Choroid plexus epithelial cell (primary cell): Measurements from ENCODE around the gene PWWP3B.
"Not testable (repeated sequence)": the region's sequence is repeated elsewhere in the genome, so short reads cannot be mapped to it uniquely, and the experiment has no call there.

ENCODE experiments used
- DNase-seq: peaks from one replicate; pipeline ENCODE4 v3.0.0-alpha.2; 2010; ENCODE audit warnings: low read depth
- H3K4me3 ChIP-seq: 2 replicates; pipeline ENCODE4 v1.5.1; 2011; ENCODE audit warnings: low read depth, mild to moderate bottlenecking, control low read depth, low read length, moderate library complexity
- TF ChIP-seq, protein P1 (sequence below): conservative IDR thresholded peaks from 2 replicates; pipeline ENCODE4 v1.5.1; 2011; ENCODE audit warnings: low read depth, mild to moderate bottlenecking, control low read depth, inconsistent platforms, low read length, moderate library complexity

PWWP3B gene

DNA sequence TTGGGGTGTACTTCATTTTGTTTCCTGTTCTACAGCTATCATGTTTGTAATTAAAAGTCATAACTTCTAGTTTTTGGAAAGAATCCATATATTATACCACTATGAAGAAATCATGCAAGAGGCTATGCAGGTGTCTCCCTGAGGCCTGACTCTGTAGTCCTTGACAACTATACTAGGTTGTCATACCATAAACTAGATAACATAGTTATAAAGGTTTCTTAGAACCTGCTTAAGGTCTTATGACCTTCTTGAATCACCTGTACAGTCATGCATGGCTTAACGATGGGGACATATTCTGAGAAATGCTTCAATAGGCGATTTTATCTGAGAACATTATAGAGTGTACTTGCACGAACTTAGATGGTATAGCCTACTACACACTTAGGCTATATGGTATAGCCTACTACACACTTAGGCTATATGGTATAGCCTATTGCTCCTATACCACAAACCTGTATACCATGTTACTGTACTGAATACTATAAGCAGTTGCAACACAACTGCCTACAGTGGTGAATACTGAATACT lies 3.3 kb downstream of the PWWP3B start:
- DNase-seq: no peak
- H3K4me3 ChIP-seq: no peak overlapping the region
- TF ChIP-seq, protein P1, sequence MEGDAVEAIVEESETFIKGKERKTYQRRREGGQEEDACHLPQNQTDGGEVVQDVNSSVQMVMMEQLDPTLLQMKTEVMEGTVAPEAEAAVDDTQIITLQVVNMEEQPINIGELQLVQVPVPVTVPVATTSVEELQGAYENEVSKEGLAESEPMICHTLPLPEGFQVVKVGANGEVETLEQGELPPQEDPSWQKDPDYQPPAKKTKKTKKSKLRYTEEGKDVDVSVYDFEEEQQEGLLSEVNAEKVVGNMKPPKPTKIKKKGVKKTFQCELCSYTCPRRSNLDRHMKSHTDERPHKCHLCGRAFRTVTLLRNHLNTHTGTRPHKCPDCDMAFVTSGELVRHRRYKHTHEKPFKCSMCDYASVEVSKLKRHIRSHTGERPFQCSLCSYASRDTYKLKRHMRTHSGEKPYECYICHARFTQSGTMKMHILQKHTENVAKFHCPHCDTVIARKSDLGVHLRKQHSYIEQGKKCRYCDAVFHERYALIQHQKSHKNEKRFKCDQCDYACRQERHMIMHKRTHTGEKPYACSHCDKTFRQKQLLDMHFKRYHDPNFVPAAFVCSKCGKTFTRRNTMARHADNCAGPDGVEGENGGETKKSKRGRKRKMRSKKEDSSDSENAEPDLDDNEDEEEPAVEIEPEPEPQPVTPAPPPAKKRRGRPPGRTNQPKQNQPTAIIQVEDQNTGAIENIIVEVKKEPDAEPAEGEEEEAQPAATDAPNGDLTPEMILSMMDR: no peak

DNA sequence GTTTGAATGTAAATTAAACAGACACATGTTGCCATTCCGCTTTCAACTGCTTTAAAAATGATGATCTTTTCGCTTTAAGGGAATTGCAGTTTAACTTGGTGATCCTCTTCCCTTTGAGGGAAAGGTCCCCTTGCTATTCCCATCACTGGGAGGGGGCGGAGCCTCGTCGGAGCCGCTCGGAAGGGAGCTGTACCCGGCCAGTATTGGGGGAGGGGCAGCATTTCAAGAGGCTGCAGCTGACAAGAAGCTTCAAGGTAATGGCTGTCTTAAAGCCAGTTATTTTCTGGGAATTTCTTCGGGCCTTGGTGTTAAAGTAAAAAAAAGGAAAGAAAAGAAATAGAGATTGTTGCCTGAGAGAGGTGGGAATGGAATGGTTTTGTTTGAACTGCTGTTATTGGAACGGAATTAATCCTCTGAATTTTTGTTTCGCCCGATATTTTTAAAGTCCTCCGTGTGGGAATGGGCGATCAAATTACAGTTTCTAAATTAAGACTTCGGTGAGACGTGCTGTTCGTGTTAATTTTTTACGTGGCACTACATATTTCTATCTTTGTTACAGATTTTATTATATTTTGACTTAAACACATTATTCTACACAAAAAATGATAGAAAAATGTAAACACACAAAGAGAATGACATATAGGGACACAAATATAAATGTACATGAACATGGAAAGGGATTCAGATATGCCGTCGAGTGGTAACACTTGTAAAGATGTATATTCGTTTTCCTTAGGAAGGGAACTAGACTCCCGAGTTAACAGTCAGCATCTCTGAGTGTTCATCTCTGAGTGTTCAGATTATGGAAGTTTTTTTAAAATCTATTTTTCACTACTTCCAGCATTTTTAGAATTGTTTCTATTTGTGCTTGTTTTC lies 9.2 kb downstream of the PWWP3B start:
- TF ChIP-seq, protein P1: no peak
- peak; percentile 89 for DNase-seq
- H3K4me3 ChIP-seq: peak overlapping the region; percentile 50

DNA sequence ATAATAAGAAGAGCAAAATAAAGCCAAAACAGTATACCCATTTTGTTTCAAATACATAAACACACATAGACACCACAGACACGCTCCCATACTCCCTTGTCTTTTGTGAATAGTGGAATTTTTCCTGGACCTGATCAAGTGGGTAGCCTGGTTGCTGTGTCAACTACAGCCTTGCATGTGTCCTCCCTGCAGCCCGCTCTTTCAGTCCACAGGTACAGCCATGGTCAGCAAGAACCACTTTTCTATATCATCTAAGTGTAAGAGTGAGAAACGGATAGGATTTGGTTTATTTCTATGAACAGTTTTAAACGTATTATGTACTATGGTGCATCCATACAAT lies 9.8 kb downstream of the PWWP3B start:
- no peak for DNase-seq
- TF ChIP-seq, protein P1: no peak
- H3K4me3 ChIP-seq: peak overlapping the region; percentile 50

DNA sequence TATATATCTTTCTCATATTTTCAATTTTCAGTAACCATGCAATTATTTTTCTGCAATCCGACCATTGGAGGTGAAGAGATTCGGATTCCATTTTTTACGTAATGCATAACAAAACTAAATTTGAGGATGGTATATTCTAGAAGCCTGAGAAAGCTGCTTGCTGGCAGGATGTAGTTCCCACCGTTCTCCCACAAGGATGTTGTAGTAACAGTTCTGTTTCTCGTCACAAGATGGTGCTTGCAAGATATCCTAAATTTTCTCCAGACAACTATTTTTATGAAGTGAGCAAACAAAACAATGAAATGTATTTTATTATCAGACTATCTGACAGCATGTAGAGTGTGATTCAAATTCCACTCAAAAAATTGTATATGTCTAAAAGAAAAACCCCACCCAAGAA lies 10.7 kb downstream of the PWWP3B start:
- no peak overlapping the region for H3K4me3 ChIP-seq
- TF ChIP-seq, protein P1: peak; percentile 39
- peak; percentile 73 for DNase-seq

DNA sequence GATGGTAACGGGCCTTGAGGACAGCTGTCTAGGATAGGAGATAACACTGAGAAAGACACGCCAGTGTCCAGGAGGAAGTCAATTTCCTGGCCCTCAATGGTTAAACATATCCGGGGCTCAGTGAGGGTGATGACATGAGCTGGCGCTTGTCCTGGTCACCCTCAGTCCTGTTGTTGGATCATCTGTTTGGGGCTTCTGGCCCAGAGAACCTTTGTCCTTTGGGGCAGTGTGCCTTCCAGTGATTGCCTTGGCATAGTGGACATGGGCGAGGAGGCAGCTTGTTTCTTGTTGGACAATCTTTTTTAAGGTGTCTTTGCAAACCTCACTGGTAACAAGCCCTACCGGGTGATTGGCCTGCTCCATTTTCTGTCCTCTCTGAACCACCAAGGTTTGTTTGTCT lies 15.6 kb downstream of the PWWP3B start:
- DNase-seq, H3K4me3 ChIP-seq: not testable (repeated sequence)

DNA sequence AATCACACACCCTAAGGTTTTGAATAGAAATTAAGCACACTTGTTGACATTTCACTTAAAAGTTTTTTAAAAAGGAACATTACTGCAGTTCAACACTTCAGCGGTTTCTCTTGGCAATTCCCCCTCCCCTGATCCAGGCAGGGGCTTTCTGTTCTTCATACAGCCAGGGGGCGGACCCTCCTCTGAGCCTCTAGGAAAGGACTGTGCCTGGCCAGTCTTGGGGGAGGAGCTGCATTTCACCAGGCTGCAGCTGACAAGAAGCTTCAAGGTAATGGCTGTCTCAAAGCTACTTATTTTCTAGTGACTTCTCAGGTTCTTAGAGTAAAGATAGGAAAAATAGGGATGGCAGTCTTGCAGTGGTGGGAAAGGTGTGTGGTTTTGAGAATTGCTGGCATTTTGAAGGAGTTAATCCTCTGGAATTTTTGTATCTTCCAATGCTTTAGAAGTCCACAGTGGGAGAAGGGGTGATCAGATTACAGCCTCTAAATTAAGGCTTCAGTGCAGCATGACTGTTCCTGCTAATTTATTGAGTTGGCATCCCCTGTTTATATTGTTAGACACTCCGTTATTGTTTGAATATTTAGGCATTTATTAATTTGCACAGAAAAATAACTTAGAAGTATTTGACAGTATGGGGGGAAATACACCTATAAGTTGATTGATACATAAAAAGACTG lies 33.5 kb downstream of the PWWP3B start:
- no peak overlapping the region for H3K4me3 ChIP-seq
- DNase-seq: peak; percentile 40
- TF ChIP-seq, protein P1: peak; percentile 22

DNA sequence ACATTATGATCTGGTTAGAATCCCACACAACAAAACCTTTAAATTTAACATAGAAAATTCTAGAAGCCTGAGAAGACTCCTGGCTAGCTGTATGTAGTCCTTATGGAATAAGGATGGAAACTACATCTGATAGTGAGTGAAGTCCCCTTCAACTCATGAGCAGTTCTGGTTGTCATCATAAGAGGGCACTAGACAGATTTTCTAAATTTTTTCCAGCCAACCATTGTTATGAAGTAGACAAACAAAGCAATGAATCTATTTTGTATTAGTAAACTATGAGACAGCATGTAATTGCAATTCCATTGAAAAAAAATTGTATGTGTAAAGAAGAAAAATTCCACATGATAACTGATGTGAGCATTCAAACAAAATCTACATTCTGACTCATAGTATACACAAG lies 35.2 kb downstream of the PWWP3B start:
- no peak overlapping the region for H3K4me3 ChIP-seq
- TF ChIP-seq, protein P1: peak; percentile 26
- no peak for DNase-seq
